GM21367 (cell line): ENCODE results near the gene NTRK1.

Experiments
- ATAC-seq: cut with Tn5 transposase; IDR thresholded peaks from one replicate; pipeline ENCODE4 v1.9.1; 2021; ENCODE audit not compliant: unreplicated experiment

NTRK1 gene

DNA sequence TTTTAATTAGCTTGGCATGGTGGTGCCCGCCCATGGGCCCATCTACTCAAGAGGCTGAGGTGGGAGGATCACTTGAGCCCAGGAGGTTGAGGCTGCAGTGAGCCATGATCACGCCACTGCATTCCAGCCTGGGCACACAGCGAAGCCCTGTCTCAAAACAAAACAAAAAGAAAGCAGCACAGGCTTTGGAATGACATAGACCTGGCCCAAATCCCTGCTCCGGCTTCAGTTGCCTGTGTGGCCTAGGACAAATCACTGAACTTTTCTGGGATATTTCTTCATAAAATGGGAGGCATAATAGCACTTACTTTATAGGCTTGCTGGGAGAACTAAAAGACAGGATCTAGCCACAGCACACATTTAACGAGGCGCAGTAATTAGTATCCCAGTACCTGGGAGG is 35.3 kb downstream of the NTRK1 start:
- ATAC-seq, result no peak

DNA sequence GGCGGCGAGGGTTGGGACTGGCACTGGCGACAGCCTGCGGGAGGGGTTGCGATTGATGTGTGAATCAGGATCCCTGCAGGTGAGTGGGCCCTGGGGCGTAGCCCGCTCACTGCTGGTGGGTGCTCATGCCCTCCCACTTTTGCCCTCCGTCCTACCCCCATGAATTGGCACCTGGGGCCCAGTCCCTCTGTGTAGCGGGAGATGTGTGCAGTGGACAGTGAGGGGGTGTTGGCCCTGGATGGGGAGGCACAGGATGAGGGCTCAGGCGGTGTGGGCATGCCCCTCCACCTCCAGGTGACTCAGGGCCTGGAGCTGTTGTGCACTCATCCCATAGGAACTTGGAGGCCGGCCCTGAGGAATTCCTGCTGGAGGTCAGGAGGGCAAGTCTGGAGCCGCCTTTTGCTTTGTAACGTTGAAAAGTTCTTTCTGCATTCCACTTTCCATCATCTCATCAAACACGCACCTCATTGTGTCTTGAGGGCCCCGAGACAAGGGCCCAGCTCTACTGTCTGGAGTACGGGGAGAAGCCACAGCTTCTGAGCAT is 35.9 kb downstream of the NTRK1 start:
- no peak for ATAC-seq

DNA sequence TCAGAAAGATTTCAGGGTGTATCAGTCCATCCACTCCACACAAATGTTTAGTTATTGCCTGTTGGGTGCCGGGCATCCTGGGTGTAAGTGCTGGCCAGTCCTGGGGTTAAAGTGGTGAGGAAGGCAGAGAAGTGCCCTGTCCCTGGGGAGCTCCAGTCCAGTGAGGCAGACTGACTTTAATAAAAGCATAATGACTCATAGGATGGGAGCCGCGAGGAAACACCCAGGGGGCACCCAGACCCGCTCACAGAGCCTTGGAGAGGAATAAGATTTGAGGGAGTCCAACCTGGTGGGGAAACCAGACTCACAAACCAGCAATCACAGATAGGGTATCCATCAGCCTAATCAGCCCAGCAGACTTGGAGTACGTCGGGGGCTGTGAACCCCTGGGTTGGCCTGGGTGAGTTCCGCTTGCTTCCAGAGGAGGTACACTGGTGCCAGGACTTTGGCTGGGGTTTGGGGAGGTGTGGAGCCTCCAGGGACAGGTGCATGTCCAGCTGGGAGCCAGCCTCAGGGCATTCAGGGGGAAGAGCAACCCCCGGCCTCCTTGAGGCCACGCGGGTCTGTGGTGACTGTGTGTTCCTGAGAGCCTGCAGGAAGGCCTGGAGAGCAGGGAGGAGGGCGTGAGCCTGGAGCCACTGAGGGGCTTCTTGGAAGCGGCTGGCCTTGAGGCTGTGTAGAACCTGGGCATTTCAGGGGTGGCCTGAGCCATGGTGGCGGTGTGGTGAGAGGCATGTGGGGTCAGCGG is 36.6 kb downstream of the NTRK1 start:
- ATAC-seq, result no peak

DNA sequence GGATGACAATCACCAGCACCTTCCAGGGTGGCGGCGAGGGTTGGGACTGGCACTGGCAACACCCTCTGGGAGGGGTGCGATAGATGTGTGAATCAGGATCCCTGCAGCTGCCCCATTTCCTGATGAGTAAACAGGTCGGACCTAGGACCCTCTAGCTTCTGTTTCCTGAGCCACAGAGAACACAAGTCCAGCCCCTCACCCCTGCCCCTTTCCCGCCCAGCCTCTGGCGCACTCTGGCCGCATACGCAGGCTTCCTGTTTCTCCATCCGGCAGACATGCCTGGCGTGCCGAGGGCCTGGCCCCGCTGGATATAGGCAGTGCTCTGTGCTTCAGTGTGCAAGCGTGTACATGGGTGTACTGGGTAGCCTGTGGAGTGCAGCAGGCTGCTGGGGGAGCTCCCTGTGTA is 37.5 kb downstream of the NTRK1 start:
- ATAC-seq, result no peak

DNA sequence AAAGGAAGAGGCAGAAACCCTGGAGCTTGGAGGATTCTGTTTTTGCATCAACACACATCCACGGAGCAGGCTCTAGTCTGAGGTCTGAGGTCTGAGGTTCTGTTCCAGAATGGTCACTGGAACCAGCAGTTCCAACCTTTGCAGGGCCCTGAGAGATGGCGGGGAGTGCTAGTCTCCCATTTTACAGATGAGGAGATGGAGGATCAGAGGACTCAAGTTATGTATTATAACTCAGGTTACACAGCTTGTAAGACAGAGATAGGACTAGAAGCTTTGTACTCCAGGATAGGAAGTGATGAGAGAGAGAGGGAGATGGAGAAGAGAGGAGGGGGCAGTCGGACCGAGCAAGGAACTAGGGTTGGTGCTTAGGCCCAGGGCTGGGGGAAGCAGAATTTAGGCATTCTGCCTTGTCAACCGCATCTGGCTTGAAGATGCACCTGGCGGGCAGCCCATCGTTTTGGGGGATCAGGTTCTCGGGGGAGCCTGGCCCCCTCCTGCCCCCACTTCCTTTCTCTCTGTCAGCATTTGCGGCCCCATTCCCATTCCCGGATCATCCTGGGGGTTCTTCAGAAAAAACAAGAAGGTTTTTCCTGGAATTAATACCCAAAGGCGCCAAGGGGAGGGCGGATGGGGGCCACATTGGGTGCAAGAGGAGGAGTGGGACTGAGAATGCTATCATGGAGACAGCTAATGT is 38.5 kb downstream of the NTRK1 start:
- ATAC-seq, result no peak

DNA sequence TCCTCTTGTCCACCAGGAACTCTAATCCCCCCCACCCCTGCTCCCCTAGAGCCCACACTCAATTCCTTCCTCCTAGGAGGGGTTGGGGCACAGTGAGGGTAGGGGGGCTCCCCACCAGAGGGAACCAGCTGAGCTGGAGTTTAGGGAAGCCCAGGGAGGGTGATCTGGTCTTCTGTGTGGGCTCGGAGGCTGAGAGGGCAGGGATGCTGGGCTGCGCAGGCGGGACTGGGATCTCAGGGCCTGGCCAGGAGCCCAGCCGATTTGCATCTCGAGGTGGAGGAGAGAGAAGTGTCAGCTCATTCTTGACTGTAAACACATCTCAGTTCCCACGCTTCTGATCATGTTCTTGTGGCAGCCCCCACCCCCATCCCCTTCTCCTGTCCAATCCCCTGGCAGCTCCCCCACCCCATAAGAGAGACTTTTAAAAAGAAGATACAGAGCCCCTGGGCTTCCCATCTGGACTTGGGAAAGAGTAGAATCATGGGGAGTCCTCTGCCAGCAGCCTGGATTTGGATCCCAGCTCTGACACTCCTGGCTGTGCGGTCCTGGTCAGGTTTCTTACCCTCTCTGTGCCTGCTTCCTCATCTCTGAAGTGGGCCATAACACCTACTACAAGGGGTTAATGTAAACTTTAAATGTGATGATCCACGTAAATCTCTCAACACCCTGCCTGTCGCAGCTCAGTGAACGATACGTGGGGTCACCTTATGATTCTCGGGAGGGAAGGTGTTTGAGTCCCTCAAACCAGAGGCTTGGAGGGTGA is 39.5 kb downstream of the NTRK1 start:
- no peak for ATAC-seq

DNA sequence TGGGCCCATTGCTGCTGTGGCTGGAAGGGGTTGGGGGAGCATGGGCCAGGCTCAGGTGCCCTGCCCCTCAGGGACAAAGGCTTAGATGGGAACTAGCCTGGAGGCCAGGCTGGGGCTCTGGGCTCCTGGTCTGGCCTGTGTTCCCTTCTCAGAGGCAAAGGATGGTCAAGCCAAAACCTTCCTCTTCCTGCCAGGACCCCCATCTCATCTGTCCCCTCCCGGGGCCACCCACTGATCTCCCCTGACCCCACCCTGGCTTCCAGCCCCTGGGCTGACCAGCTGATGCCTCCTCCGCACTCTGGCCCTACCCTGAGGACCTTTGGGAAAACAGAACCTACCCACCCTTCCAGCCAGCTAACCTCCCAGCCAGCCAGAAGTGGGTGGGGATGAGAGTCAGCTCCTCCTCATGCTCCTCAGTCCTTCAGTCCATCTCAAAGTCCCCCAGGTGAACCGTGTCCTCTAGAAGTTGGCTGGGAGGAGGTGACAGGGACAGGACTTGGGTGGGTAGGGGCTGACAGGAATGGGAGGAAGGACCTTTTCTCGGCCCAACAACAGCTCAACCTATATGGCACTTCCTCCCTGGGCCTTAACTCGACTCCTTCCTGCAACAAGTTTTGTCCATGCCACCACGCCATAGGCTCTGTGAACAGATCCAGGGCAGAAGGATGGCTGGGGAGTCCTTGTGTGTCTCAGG is 40.4 kb downstream of the NTRK1 start:
- no peak for ATAC-seq

DNA sequence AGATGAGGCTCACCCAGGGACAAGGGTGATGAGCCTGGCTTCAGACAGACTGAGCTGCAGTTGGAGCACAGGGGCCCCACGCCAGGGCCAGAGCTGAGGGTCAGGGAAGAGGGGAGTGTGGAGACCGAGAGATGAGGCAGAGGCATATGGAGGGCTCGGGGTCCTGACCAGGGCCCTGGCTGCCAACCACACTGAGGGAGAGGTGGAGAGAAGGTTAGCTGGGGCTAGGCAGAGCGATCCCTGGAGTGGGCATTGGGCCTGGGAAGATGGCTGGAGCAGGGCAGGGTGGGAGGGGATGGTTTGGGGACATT is 40.9 kb downstream of the NTRK1 start:
- no peak for ATAC-seq

DNA sequence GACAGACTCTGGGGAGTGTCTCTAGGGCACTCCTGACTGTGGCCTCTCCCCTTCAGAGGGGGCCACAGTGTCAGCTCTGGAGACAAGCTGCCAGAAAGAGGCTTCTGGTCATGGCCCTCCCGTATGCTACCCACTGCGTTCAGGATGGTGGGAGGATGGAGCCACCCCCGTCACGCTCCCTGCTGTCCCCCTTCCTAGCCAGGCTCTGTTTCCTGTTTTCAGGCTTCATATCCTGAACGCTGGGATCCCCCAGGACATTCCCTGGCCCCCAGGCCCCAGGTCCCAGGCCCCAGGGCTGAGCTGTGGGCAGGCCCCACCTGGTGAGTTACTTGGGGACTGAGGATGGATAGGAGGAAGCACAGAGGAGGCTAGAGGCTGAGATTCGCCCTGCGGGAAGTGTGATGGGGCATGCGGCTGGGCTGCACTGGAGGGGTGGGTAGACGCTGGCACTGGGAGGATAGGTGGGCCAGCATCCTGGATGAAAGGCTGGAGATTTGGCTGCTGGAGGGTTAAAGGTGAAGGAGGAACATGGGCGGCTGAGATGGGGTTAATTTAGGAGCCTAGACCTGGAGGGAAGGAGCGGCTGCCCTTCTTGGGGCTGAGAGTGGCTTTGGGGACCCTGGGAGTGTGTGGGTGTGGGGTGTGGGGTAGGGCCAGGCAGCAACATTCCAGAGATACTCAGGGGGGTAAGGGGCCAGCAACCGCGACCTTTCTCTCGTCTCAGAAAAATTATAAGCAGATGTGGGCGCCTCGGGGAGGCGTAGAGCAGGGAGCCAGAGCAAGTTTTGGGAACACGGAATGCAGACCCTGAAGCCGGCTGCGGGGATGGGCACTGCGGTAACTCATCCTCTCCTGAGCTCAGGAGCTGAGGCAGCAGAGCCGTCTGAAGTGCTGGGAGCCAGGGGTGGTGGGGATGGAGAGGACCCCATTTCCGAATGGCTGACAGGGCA is 41.6 kb downstream of the NTRK1 start:
- no peak for ATAC-seq

DNA sequence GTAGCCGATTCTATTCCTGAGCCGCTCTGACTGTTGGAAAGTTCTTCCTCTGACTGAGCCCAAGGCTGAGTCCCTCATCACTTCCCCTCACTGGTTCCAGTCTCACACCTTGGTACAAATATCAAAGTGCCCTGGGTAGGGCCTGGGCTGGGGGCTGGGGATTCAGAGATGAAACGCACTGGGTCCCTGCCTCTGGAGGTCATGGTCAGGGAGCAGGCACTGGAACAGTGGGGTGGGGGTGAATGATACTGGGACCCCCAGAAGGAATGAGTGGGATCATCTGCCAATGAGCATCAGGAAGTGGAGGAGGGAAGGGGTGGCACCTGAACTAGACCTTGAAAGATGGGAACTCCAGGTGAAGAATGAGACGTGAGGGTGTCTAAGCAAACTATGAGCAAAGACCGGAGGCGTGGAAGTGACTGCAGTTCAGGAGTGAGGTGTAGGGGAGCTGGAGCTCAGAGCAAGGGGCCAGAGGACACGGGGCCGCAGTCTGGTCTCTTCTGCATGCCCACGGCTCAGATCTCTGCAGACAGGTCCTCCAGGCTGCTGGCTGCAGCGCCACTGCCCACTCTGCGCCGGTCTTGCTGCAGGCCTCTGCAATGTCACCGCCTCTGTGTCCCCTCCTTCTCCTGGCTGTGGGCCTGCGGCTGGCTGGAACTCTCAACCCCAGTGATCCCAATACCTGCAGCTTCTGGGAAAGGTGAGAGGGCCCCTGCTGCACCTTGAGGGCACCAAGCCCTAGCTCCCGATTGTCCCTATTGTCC is 42.8 kb downstream of the NTRK1 start:
- ATAC-seq, result no peak

DNA sequence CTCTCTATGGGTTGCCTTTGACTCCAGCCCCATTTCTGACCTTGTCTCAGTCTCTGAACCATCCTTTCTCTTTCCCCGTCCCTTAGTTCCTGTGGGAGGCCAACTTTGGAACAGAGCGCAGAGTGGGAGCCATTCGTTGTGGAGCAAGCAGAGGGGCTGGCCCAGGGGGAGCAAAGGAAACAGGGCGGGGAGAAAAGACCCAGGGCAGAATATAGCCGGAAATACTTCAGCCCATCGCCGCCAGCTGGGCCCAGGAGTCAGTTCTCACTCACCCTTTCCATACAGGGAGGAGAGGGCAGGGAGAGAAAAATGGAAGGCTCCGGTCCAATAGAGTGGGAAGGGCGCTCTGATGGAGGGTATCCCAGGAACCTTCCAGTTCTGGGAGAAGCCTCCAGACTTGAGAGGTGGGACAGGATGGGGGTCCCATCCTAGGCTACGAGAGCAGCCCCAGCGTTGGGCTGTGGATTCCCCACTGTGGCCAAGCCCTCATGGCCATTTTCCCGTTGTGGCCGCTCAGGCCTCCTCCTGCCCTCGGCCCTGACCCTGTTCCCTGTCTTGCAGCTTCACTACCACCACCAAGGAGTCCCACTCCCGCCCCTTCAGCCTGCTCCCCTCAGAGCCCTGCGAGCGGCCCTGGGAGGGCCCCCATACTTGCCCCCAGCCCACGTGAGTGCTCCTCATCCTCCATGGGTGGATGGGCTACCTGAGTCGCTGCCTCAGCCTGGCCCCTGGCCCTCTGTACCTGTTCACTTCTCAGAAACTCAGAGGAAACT is 43.7 kb downstream of the NTRK1 start:
- ATAC-seq, result no peak

DNA sequence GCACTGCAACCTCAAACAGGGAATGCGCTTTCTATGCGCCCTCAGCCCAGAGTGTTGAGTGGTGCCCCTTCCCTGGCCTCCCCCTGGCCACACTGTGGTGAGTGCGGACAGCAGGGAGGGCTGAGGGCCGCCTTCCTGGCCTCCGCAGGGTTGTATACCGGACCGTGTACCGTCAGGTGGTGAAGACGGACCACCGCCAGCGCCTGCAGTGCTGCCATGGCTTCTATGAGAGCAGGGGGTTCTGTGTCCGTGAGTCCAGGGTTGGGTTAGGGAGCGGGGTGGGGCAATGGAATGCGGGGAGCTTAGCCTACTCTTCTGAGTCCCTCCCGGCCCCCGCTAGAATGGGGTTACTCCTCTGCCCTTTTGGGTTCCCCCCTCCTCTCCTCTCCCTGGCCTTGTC is 44.5 kb downstream of the NTRK1 start:
- no peak for ATAC-seq

DNA sequence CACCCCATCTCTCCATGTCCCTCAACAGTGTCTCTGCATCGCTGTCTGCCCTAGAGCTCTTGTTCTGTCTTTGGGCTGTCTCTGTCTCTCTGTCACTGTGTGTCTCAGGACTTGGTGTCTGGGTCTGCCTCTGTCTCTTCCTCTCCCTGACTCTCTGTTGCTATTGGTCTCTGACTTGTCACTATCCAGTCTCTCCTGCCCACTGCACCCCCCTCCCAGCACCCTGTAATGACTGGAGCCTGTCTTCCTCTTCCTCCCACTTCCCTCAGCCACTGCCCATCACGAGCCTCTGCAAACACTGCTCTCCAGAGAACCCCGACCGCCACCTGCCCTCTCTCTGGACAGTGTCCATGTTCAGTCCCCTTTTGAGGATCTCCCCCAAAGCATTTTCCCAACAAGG is 45.0 kb downstream of the NTRK1 start:
- ATAC-seq, result no peak

DNA sequence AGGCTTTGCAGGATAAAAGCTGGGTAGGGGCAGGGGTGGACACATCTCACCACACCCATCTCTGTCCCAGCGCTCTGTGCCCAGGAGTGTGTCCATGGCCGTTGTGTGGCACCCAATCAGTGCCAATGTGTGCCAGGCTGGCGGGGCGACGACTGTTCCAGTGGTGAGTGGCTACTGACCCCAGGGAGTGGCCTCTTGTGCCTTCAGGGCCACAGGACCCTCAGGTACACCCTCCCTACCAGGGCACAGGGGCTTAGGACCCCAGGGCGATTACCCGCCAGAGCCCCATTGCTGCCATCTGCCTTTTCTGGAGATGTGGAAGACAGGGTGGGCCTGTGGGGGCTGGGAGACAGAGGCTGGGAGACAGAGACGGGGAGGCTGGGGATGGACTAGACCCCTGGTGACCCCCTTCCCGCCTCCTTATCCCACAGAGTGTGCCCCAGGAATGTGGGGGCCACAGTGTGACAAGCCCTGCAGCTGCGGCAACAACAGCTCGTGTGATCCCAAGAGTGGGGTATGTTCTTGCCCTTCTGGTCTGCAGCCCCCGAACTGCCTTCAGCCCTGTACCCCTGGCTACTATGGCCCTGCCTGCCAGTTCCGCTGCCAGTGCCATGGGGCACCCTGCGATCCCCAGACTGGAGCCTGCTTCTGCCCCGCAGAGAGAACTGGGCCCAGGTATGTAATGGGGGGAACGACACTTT is 45.7 kb downstream of the NTRK1 start:
- ATAC-seq, result no peak

DNA sequence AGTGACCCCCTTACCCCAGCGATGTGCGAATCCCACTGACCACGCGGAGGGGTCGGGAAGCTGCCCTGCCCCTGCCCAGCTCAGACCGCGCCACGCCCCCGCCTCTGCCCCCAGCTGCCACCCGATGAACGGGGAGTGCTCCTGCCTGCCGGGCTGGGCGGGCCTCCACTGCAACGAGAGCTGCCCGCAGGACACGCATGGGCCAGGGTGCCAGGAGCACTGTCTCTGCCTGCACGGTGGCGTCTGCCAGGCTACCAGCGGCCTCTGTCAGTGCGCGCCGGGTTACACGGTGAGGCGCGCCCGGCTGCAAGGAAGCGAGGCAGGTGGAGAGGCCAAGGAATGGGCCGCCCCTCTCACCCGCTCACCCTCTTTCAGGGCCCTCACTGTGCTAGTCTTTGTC is 47.9 kb downstream of the NTRK1 start:
- ATAC-seq, result no peak

DNA sequence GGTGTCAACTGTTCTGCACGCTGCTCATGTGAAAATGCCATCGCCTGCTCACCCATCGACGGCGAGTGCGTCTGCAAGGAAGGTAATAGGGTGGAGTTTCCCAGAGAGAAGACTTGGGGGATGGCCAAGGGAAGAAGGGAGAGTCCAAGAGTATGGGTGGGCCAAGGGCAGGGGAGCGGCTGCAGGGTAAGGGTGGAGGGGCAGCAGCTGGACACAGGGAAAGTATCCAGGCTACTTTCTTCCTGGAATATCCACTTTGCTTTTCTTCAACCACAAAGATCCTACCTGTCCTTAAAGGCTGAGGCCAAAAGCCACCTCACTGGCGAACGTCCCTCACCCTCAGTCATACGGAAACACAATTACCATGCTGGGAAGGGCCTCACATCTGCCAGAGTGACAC is 48.3 kb downstream of the NTRK1 start:
- ATAC-seq, result no peak

DNA sequence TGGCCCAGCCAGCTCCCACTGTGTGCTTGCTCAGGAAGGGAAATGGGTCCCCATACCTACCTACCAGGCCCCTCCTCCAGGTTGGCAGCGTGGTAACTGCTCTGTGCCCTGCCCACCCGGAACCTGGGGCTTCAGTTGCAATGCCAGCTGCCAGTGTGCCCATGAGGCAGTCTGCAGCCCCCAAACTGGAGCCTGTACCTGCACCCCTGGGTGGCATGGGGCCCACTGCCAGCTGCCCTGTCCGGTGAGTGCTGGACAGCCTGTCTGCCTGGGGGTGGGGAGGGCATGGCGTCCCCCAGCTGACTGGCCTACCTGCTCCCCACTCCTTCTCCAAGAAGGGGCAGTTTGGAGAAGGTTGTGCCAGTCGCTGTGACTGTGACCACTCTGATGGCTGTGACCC is 49.0 kb downstream of the NTRK1 start:
- ATAC-seq, result no peak

DNA sequence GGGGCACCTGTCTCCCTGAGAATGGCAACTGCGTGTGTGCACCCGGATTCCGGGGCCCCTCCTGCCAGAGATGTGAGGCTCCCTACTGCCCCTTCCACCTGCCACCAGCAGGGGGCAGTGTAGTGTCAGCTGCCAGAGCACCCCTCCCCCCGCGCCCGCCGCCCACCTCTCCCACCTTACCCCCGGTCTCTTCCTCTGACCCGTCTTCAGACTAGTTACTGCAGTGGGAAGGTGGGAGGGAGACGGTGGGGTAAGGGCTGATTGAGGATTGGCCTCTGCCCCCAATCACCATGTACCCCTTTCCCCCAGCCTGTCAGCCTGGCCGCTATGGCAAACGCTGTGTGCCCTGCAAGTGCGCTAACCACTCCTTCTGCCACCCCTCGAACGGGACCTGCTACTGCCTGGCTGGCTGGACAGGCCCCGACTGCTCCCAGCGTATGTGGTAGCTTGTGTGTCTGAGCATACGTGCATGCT is 49.7 kb downstream of the NTRK1 start:
- ATAC-seq, result no peak
